GM23338 (cell line): Measurements from ENCODE around the gene TMEFF1.

Experiments
- CTCF ChIP-seq, 2 experiments: fragments of 200-600 bp in 1 of 2; sonication (generic) in 1 of 2; conservative IDR thresholded peaks; 2 replicates each; pipeline versions ENCODE4 v1.5.1 to v1.6.1; 2016 to 2017; ENCODE audit warnings: antibody characterized with exemption in 2 of 2, low read depth in 2 of 2, mild to moderate bottlenecking in 2 of 2, moderate library complexity in 1 of 2
- EZH2phosphoT487 ChIP-seq: fragments of 200-600 bp; sonication (generic); IDR thresholded peaks from one replicate; pipeline ENCODE4 v1.8.1; 2018; ENCODE audit warnings: antibody characterized with exemption; ENCODE audit not compliant: unreplicated experiment
- JUNB ChIP-seq: IDR thresholded peaks from one replicate; pipeline ENCODE4 v1.6.1; 2016; ENCODE audit warnings: antibody characterized with exemption; ENCODE audit not compliant: unreplicated experiment
- POLR2AphosphoS5 ChIP-seq: IDR thresholded peaks from 2 replicates; pipeline ENCODE4 v1.6.1; 2016; ENCODE audit warnings: antibody characterized with exemption, low read depth
- REST ChIP-seq: IDR thresholded peaks from one replicate; pipeline ENCODE4 v1.6.1; 2018; ENCODE audit warnings: antibody characterized with exemption; ENCODE audit not compliant: unreplicated experiment

- no peak for TF ChIP-seq CTCF (conservative IDR thresholded peaks at IDR 0.05; ENCODE audit: low read depth in 2 of 2)
- no peak for TF ChIP-seq POLR2AphosphoS5
- no peak for TF ChIP-seq EZH2phosphoT487
- no peak for TF ChIP-seq REST
- TF ChIP-seq JUNB = no peak
Observed at GRCh38 chr9:100472268-100472667, 681 bp upstream of the TMEFF1 start.
